Measurements from ENCODE around the gene LAMC3.
"Not testable (repeated sequence)": the region's sequence is repeated elsewhere in the genome, so short reads cannot be mapped to it uniquely, and the experiment has no call there.

LAMC3 gene

GRCh38 chr9:130992682-130993032 lies 16.3 kb upstream of the LAMC3 start:
- no peak for DNase-seq

GRCh38 chr9:130993303-130994030 lies 15.5 kb upstream of the LAMC3 start:
- DNase-seq: no peak

- no peak for DNase-seq
Observed at GRCh38 chr9:130994135-130995085, 14.6 kb upstream of the LAMC3 start.

GRCh38 chr9:130995086-130996011 lies 13.6 kb upstream of the LAMC3 start:
- no peak for DNase-seq

GRCh38 chr9:130996205-130996604 lies 12.8 kb upstream of the LAMC3 start:
- DNase-seq: no peak

GRCh38 chr9:130996676-130997394 lies 12.1 kb upstream of the LAMC3 start:
- no peak for DNase-seq

GRCh38 chr9:130997395-130997684 lies 11.6 kb upstream of the LAMC3 start:
- no peak for DNase-seq

- DNase-seq: peak; percentile 36 to 65
Observed at GRCh38 chr9:130997925-130998596, 10.9 kb upstream of the LAMC3 start.

GRCh38 chr9:130998597-130999244 lies 10.3 kb upstream of the LAMC3 start:
- DNase-seq: no peak

GRCh38 chr9:130999245-130999623 lies 9.7 kb upstream of the LAMC3 start:
- no peak for DNase-seq

GRCh38 chr9:131000526-131000925 lies 8.4 kb upstream of the LAMC3 start:
- not testable (repeated sequence) for DNase-seq

- no peak for DNase-seq
Observed at GRCh38 chr9:131001021-131001420, 8.0 kb upstream of the LAMC3 start.

GRCh38 chr9:131001990-131002389 lies 7.0 kb upstream of the LAMC3 start:
- no peak for DNase-seq

GRCh38 chr9:131006601-131007000 lies 2.4 kb upstream of the LAMC3 start:
- no peak for DNase-seq

- DNase-seq: no peak
Observed at GRCh38 chr9:131008086-131008485, 888 bp upstream of the LAMC3 start.

GRCh38 chr9:131008563-131008908 lies 438 bp upstream of the LAMC3 start:
- DNase-seq: no peak

- no peak for DNase-seq
Observed at GRCh38 chr9:131010482-131011273, 1.7 kb downstream of the LAMC3 start.

- DNase-seq: no peak
Observed at GRCh38 chr9:131011274-131012022, 2.5 kb downstream of the LAMC3 start.

GRCh38 chr9:131012023-131012334 lies 3.0 kb downstream of the LAMC3 start:
- DNase-seq: no peak

GRCh38 chr9:131012396-131012917 lies 3.5 kb downstream of the LAMC3 start:
- no peak for DNase-seq
